GM21529 (cell line): Measurements from ENCODE around the gene LCE1E.

ENCODE experiments used
- ATAC-seq: cut with Tn5 transposase; IDR thresholded peaks from one replicate; pipeline ENCODE4 v1.9.1; 2021; ENCODE audit not compliant: unreplicated experiment

LCE1E gene

GRCh38 chr1:152777510-152778137, 8.4 kb upstream of the LCE1E start:
- ATAC-seq: no peak

GRCh38 chr1:152783095-152783494, 3.0 kb upstream of the LCE1E start:
- no peak for ATAC-seq

- no peak for ATAC-seq
Observed at GRCh38 chr1:152795686-152796085, 9.6 kb downstream of the LCE1E start.

- ATAC-seq: no peak
Observed at GRCh38 chr1:152796421-152796820, 10.4 kb downstream of the LCE1E start, which contains the start of gene LCE1D. Gene LCE1D (plus strand): TSS chr1:152796721. CDS start chr1:152797795, 1,074 bp downstream.

- ATAC-seq: no peak
Observed at GRCh38 chr1:152801333-152801732, 15.3 kb downstream of the LCE1E start.

- no peak for ATAC-seq
Observed at GRCh38 chr1:152806576-152806975, 20.5 kb downstream of the LCE1E start, which contains the start of gene LCE1C. Gene LCE1C (minus strand): TSS chr1:152806651. CDS start chr1:152805478, 1,173 bp downstream.

GRCh38 chr1:152811050-152811449, 25.0 kb downstream of the LCE1E start:
- no peak for ATAC-seq

- ATAC-seq: no peak
Observed at GRCh38 chr1:152811671-152812070, 25.6 kb downstream of the LCE1E start, which contains the start of gene LCE1B. Gene LCE1B (plus strand): TSS chr1:152811971. CDS start chr1:152812447, 476 bp downstream.

GRCh38 chr1:152817309-152817708, 31.3 kb downstream of the LCE1E start:
- ATAC-seq: no peak

- no peak for ATAC-seq
Observed at GRCh38 chr1:152823294-152823693, 37.2 kb downstream of the LCE1E start.

GRCh38 chr1:152824964-152825363, 38.9 kb downstream of the LCE1E start:
- no peak for ATAC-seq

GRCh38 chr1:152827173-152827572, 41.1 kb downstream of the LCE1E start, which contains the start of gene LCE1A:
Gene LCE1A (plus strand): TSS chr1:152827473. CDS start chr1:152827473, 0 bp downstream.
- ATAC-seq: no peak

GRCh38 chr1:152836870-152837269, 50.8 kb downstream of the LCE1E start:
- no peak for ATAC-seq
